Measurements from ENCODE around the gene NKD1.
A peak's percentile ranks its signal among the peaks of the same experiment; 100 is the strongest.

NKD1 gene

GRCh38 chr16:50538411-50539052, 9.7 kb upstream of the NKD1 start:
- no peak for DNase-seq

- peak; percentile 55 for DNase-seq
Measured at GRCh38 chr16:50539053-50539695, 9.0 kb upstream of the NKD1 start.

- peak; percentile 34 for DNase-seq
Measured at GRCh38 chr16:50539822-50540710, 8.1 kb upstream of the NKD1 start.

GRCh38 chr16:50540711-50541007, 7.5 kb upstream of the NKD1 start:
- DNase-seq, result no peak

GRCh38 chr16:50542703-50543102, 5.5 kb upstream of the NKD1 start:
- no peak for DNase-seq

- DNase-seq, result no peak
Measured at GRCh38 chr16:50546125-50546524, 2.1 kb upstream of the NKD1 start.

GRCh38 chr16:50547340-50548124, 664 bp upstream of the NKD1 start:
- DNase-seq, result peak; percentile 66

DNA sequence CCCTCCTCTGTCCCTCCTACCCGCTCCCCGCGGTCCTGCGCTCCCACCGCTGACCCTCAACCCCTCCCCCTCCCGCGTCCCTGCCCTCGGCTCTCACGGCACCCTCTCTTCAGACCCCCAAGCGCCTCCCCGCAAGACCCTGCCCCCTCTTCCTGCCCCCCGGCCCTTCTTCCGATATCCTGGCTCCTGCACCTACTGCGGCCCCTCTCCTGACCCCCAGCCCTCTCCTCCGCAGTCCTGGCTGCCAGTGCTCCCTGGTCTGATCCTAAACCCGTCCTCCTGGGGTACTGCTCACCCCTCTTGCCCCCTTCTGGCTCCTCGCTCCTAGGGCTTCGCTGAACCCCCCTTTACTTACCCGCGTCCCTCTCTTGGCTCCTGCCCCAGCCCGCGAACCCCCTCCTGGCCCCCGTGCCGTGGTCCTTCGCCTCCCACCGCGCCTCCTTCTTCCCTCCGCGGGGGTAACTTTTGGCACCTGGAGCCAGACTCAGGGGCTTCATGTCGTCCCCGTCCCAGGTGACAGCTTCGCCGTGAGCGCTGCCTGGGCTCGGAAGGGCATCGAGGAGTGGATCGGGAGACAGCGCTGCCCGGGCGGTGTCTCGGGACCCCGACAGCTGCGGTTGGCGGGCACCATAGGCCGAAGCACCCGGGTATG, 839 bp downstream of the NKD1 start:
- peak; percentile 27 for DNase-seq

DNA sequence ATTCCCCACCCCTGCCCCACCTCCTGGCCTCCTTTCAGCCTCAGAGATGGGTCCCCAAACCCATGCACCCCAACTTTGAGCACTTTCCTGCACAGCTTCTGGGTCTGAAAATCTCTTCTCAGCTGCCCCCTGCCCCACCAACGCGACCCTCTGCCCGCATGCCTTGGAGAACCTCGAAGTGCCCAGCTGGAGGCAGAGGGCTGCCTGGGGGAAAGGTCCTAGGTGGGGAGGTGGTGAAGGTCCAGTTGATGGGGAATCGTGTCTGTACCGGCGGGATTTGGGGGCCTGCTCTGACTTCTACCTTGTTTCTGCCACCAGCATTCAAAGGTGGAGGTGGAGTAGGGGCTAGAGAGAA, 1.3 kb downstream of the NKD1 start:
- no peak for DNase-seq

- peak; percentile 30 for DNase-seq
Measured at GRCh38 chr16:50550035-50550434, 1.8 kb downstream of the NKD1 start.

- DNase-seq, result peak; percentile 29
Measured at GRCh38 chr16:50550866-50551641, 2.9 kb downstream of the NKD1 start.

DNA sequence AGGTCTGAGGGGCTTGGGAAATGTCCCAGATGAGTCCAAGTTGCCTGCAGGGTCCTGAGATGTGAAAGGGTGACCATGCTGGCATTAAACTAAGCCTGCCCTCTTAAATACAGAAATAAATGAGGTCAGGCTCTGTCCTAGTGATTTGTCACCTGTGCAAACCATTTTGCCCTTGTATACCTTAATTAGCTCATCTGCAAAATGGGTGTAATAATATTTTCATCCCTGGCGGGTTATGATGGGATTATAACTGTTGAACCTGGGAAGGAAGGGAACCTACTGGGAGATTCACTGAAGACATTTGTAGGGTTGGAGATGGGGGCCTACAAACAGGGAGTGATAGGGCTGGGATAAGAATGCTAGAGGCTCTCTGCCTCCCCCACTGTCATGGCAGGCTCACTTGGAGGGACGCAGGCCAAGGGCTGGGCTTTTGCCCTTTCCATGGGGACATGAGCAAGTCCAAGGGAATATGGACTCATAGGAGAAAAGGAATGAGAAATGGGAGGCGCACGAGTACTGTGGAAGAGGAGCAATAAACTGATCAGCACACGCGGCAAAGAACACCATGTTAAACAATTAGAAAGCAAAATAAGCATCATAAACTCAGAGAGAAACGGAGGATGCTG, 4.4 kb downstream of the NKD1 start:
- DNase-seq, result no peak

DNA sequence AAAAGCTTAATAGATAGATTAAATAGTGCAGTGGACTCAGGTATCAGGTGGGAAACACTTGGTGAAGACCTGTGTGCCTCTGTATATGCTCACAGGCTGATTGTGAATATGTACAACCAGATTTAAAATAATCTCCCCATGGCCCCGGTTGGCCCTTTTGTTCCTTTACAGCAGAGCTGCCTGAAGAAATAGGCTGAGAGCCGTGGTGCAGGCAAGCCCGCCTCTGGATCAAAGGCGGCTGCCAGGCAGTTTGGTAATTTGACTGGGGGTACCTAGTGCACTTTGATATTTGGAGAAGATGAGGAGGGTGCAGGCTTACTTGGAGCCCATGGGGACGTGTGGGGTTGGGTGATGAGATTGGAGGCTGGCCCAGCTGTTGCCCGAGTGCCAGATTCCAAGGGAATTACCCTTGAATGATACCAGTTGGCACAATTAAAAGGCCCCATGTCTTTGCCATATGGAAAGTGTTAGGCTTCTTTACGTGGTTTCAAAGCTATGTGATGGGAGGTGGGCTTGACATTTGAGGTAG, 5.0 kb downstream of the NKD1 start:
- no peak for DNase-seq

DNA sequence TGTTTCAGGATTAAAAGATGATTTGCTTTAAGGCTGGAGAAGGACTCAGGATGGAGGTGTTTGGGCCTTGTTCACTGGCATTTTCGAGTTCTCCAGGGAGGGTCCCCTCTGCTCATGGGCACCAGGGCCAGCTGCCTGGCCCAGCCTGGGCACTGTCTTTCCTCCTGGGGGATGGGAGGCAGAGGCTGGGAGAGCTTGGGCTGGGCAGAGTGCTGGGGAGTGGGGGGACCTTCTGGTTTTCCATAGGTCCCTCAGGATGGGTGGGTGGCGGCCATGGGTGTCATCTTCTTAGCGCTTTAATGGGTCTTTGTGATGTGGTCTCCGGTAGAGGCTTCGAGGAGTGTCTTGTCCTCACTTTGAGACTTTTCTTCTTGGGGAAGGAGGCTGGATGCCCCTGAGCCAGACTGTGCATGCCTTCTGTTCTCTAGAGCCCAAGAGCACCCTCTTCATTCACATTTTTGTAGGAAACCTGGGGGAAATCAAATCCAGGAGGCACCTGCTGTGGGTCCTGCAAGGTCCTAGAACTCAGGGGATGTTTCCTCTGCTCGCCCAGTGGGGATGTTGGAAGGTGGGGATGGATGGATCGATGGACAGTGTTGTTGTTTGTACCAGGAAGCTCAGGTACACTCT, 5.7 kb downstream of the NKD1 start:
- no peak for DNase-seq

- no peak for DNase-seq
Measured at GRCh38 chr16:50555269-50555875, 7.2 kb downstream of the NKD1 start.

DNA sequence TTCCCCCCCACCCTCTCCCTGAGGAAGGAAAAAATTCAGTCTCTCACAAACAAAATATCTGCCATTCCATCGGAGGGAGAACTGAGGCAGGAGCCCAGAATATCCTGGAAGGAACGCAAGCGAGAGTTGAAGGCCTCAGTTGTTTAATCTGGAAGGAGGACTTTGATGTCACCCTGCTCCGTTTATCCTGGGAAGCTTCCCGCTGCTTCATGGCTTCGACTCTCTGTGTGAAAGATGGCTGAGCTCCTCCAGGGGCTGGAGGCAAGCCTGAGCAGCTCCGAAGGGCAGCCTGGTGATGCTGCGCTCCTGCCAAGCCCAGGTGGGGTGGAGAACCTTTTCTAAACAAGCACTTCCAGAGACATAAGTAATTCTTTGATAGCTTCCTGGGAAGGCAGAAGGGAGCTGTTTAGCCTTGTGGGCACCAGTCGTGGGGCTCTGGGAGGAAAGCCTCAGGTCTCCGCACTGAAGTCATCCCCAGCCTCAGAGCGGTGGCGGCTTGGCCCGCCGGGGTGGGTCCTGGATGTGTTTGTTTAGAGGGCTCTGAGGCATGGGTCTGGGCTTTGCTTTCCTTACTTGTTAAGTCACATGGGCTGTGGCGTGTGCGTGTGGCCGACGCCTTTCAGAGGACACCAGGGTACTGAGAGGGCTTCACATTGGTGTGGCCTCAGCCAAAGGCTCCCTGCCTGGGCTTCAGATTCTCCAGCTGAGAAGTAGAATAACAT, 7.9 kb downstream of the NKD1 start:
- DNase-seq, result no peak

DNA sequence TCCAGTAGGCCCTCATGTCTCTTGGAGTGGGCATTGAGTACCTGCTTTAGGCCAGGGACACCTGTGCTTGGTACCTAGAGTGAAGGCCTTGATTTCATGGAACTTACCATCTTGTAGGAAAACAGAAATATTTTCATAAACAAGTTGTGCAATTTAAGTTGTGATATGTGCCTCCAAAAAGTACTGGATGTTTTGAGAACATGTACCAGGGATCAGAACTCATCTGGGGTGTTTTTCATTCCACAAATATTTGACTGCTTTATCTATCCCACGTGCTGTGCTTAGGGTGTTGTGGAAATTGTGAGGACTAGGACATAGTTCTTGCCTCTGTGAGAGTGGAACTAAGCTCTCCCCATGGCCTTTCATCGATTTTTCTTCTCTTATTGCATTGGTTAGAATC, 8.8 kb downstream of the NKD1 start:
- no peak for DNase-seq

DNA sequence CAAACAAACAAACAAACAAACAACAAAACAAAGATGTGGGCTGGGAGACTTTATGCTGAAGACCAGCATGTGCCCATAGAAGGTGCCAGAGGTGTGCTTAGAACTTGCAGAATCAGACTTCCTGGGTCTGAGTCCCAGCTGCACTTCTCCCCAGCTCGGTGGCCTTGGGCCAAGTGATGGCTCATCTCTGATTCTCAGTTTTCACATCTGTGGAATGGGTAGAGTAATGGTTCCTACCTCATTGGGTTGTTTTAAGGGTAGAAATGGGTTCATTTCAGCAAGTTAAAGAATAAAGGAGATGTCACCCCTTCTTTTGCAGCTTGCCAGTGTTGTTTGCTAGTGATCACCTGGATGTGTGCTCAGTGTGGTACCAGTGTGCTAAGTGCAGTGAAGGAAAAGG, 10.7 kb downstream of the NKD1 start:
- DNase-seq, result no peak

GRCh38 chr16:50559342-50559741, 11.1 kb downstream of the NKD1 start:
- DNase-seq, result no peak

All from retina (tissue), 1 donor.